ENCODE measurements around the gene TBC1D1.

TBC1D1 gene

DNA sequence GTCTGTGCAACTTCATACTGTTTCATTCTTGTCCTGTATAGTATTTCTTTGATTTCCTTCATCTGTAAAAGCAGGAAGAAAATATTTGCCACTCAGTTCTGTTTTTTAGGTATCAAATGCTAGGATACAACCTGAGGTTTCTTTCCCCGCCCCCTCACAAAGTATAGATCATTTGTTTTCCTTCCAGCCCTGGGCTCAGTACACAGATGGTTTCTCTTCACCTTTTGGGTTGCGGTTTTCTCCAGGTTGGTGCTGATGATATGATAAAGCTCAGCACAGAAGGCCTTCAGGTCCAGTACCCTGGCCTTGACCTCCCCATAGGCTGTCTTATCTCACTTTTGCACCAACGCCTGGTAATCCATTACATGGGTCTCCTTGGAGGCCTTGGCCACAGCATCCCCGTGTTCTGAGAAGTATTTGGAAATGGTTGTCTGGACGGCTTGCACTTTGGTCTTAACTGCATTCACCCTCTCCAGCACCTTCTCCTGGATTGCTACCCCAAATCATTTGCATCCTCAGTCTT is 104.5 kb downstream of the TBC1D1 start:
- no peak for DNase-seq

DNA sequence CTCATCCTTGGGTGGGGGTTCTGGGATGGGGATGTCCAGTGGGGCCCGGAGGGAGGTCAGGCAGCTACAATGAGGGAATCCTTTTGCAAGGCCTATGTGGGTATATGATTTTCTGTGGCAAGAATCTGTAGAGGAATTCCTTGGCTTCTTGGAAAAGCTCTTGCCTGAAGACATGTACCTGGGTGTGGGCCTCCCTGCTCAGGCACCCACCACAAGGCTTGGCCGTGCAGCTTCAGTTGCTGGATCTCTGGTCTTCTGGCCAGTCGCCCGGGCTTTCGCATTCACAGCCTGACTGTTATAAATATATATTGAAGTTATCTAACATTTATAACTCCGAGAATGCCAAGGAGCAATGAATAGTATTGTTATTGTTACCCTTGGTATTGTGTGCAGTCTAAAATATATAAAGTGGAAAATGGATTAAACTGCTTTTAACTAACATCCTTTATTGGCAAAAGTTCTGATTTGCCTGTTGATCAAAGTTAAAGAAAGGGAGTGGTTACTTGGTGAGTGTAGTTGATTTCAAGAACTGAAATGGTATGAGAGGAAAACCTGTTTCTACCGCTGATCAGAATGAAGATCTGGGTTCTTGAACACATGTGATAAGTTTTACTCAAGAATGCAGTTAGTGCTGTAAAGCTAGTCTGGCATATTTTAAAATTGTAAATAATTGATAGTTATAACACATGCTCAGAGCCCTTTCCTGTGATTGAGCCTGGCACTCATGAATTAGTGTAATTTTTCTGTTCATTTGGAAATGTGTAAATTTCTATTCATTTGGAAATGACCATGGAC is 105.3 kb downstream of the TBC1D1 start:
- no peak for DNase-seq

DNA sequence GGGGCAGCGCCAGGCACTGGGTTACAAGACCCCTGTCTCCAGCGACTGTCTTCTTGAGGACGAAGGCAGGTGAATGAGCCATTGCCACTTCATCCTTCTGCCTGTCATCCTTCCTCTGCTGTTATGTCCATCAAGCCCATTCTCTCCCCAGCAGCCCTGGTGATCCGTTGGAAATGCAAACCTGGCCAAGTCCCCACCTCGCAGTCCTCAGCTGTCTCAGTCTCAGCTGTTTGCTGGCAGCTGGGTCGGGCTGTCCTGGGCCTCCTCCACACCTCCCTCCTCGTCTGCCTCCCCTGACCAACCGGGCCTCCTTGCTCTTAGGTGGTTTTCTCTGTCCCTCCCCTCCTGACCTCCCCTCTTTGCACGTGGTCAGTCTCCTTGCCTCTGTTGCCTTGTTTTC is 107.3 kb downstream of the TBC1D1 start:
- no peak for DNase-seq

DNA sequence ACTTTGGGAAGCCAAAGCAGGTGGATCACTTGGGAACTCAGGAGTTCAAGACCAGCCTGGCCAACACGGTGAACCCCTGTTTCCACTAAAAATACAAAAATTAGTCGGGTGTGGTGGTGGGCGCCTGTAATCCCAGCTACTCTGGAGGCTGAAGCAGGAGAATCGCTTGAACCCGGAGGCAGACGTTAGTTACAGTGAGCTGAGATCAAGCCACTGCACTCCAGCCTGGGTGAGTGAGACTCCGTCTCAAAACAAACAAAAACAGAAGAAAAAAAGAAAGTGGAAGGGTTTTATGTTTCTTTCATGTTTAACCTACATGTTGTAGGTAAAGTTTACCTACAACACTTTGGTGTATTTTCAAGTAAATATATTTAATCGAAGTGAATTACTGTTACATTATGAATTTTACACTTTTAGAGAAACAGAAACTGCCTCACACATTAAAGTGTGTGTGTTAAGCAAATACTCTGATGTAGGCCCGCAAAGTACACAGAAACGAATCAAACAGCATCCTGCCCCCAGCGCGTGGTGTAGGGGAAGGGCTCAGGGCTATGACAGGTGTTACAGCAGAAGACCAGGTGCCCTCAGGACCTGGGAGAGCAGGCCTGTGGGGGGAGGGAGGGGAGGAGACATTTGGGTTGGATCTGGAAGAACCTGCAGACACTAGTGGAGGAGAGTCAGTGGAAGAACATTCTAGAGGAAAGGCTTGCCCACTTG is 108.3 kb downstream of the TBC1D1 start:
- peak; percentile 68 for DNase-seq

DNA sequence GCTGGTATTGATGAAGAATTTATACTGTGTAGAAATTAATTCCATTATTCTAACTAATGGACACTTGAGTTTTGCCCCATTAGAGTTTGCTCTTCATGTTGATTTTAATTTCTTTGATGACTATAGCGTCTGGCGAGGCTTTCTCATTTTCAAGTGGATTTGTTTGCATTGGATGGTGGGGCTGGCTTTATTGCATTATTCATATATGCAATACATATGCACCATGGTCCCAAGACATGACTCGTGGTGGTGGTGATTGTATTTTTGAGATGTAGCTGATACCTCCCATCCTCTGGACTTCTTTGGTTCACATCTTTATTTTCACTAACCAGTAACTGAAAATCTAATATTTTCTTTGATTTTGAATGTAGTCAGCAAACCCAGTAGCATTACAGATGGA is 109.1 kb downstream of the TBC1D1 start:
- DNase-seq, result no peak

DNA sequence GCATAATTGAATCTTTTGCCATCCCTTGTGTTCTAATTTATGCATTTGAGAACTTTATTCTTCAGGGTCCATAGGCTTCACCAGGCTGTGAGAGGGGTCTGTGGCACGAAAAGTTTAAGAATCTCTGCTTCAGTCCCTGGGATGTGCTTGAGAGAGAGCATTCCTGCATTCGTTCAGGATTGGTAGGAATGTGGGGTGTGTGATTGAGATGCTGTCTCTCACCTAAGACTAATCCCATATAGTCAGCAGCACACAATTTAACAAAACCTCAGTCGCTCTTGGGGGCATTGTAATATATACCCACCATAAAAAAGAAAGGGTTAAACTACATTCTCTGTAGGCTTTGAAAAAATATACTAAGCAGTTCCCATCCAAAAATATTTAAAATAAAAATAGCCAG is 111.0 kb downstream of the TBC1D1 start:
- DNase-seq, result no peak

DNA sequence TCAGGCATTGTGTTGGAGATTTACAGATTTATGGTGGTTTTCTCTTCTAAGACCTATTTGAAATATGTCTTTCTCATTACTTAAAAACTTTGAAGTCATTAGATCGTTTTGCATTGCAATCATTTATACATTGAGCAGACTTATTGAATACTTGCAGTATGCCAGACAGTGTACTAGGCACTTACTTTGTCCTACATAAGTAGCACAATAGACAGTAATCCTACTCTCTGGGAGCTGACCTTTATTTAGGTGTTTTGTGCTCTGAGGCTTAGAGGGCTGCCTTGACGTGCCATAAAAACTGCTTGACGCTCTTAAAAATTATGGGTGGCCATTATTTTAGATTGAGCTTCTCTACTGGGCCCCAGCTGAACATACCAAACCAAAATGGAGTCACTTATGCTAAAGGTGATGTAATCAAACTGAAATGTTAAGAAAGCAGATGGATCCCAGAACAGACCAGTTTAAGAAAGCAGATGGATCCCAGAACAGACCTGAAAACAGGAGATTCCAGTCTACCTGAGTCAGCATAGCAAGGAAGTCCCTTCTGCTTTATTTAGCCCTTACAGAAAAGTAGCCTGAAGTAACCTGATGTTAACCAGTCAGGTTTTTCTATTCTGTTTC is 111.7 kb downstream of the TBC1D1 start:
- DNase-seq, result no peak

DNA sequence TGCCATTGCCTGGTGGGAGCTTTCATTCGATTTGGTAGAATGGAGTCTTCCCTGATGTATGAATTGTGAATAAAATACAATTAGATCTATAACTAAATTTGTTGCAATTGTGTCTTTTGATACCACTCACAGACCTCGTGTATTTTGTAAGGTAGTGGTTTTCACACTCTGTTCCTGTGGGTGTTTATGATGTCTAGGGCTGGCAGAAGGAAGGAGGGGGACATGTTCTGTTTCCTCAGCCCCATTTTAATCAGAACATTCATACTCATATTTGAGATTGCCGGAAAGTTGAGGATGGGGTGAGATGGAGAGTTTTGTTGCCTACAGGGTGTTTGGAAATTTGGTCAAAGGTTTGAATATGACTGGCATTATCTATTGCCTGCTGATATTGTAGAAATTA is 112.2 kb downstream of the TBC1D1 start:
- DNase-seq, result no peak

DNA sequence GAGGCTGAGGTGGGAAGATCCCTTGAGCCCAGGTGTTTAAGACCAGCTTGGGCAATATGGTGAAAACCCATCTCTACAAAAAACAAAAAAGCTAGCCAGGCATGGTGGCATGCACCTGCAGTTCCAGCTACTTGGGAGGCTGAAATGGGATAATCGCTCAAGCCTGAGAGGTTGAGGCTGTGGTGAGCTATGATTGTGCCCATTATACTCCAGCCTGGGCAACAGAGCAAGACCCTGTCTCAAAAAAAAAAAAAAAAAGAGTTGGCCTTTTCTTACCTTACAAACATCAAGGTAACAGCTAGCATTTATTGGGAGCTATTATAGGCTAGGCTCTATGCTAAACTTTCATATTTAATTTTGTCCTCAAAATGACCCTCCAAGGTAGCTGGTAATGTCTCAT is 112.7 kb downstream of the TBC1D1 start:
- no peak for DNase-seq

DNA sequence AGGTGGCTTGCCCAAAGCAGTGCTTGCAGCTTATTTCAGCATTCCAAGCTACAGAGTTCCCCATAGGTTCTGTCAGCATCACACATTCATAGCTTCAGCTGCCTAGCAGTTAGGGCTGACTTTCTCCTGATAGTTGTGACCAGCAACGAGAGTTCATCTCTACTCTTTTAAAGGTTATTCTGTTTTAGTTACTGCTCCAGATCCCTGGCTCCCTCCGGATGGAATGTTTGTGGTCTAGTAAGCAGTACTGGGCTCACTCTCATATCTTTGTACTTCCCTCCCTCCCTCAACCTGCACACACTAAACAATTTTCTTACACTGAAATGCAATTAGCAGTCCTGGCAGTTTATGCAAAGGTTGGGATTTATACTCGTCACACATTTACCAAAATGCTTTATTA is 113.2 kb downstream of the TBC1D1 start:
- no peak for DNase-seq

DNA sequence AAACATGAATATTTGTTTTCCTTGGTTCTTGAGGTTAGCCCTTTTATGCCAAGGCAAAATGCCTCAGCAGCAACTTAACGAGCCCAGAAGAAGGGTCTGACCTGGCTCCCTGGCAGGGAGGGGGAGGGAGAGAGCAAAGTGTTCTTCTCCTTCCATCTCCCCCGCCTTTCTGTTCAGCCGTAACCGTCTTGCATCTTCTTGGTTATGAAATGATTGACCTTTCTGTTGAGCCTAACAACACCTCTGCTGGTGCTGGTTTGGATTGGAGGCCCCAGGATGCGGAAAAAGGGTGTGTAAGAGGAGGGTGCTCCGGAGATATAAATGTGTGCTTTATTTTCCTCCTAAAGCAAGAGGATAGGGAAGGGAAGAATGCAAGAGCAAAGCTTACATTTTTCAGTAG is 114.0 kb downstream of the TBC1D1 start:
- DNase-seq, result no peak

DNA sequence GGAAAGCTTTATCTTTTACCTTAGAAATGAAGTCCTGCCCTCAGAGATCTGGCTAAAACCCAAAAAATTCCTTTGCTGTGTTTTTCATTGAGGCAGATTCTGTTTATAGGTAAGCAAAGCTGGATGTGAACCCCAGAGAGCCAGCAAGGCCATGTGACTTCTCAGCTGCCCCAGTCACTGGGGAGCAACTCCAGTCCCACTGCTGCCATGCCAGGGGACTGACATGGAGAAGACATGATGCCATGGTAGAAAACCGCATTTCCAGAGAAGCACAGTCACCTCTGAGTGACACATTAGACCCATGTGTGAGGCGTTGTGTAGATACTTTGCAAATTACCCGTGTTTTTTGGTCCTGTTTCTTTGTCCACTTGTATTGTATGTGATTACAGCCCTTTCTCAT is 114.8 kb downstream of the TBC1D1 start:
- no peak for DNase-seq

DNA sequence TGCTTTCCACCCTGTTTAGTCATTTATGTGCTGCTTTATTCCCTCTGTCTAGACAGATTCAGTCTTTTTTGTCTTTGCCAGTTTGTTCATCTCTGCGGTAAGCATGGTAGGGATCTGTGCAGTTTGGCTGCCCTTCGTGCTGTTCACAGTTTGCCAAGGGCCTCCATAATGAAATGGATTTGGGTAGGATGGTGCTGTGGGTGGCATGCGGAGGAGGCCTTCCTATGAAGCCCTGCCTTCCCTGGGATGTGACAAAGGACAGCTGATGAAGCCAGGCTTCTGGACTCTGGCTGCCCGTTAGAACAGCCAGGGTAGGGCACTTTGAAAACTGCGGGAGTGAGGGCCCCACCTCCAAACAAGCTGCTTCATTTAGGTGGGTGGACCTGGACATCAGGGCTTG is 116.8 kb downstream of the TBC1D1 start:
- DNase-seq, result no peak

DNA sequence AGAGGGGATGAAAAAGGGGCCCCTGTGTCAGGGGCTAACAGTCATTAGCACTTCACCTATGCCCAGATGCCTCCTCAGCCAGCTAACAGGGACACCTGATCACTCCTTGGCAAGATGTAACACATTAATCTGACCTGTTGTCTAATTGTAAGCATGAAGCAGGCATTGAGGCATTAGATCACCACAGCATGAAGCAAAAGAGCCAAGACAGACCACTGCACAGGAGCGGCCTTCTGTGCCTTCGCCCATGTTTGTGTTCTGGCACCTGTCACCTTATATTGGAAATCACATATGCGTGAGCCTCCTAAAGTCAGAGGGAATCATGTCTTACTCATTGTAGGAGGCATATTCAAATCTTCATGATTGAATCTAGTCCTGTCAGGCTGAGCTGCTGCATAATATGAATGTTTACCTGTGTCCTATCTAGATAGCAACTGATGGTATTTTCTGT is 117.7 kb downstream of the TBC1D1 start:
- no peak for DNase-seq

DNA sequence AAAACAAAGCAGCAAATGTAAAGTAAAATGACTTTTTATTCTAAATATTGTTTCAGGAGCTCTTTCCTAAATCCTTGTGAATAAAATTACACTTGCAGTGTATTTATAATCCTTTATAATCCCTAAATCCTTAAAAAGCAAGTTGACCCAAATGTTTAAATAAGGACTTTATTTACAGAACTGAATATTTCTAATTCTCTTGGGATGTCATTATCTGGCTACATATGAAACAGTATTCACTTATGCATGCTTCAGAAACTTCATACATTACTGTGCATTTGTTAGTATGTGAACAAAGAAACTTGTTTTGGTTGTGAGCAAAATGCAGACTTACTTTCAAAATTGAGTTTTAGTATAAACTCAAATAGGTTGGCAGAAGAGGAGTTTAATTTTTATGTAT is 118.5 kb downstream of the TBC1D1 start:
- no peak for DNase-seq

DNA sequence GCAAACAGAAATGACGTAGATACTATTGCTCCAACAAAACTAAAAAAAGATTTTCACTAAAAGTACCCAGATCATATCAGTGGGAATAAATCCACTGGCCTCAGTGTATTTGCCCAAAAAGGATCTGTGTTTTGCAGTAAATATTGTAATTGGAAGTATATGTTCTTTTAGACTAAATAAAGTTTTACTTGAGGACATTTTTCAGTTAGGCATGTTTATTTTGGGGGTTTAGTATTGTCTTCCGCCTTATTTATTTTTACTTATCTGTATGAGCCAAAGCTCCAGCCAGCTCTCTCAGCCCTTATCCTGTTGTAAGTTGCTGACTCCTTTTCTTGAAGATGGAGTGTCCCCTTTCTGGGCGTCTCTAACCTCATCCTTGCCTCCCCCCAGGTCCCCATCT is 119.1 kb downstream of the TBC1D1 start:
- DNase-seq, result no peak

DNA sequence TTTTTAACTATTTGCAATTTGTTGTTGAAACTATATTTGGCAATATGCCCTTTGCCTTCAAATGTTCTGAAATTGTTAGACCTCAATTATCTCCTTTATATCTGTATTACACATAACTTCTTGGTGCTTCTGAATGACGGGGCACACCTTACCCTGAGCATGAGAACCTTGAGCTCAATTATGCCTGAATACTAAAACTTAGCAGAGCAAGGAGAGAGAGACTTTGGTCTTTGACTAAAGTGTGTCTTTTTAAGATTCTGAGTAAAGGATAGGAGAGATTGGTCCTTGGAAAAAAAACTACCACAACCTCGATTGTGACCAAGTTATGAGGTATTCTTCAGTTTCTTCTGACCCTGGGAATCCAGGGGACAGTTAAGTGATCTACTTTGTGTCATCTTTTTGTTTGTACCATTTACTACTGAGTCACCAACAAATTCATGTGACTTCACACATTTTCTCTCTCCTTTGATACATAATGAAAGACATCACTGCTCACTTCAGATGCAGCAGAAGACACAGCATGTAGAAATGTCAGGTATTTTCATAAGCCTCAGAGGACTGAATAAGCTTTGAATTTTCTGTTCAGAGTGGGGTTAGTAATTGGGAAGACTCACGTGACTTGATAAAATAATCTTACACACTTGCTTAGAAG is 120.8 kb downstream of the TBC1D1 start:
- DNase-seq, result no peak

DNA sequence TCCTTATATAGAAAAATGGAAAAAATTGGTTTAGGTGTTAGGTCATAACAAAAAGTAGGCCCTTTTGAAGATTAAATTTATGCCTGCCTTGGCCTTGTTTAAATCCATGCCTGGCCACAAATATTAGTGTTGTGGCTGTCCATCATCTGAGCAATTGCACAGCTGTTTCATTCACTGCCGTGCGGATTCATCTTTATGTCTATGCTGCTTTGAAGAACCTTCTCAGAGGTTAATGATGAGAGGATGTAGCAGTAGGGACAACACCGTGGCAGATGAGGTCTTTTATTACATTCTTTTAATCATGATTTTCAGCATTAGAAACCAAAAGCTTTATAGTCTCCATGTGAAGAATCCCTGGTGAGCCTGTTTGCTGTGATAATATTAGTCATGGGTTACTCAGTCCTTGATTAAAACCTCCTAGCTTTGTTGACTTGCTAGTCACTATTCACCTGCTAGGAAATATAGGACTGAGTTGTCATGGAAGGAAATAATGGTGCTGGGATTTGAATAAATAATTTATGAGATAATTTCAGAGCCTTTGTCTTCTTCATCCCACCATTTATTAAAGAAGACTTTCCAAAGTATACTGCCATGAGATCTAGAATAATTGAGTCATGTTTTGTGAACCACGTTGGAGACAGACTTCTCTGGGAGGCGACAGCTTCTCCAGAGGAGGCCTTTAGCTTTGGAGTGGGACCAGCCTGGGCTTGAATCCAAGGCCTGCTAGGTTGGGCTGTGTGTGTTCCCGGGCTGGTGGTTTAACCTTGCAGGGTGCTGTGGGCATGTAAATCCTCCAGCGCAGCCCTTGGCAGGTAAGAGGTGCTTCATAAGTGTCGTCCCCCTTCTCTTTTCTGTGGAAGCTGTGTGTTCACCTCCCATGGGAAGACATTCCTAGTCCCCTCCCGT is 122.8 kb downstream of the TBC1D1 start:
- no peak for DNase-seq

DNA sequence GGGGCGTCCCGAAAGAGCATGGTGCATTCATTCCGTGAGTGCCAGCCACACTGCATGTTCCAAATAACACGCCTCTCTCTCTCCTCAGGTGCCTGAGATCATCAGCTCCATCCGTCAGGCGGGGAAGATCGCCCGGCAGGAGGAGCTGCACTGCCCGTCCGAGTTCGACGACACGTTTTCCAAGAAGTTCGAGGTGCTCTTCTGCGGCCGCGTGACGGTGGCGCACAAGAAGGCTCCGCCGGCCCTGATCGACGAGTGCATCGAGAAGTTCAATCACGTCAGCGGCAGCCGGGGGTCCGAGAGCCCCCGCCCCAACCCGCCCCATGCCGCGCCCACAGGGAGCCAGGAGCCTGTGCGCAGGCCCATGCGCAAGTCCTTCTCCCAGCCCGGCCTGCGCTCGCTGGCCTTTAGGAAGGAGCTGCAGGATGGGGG is 123.6 kb downstream of the TBC1D1 start:
- no peak for DNase-seq

DNA sequence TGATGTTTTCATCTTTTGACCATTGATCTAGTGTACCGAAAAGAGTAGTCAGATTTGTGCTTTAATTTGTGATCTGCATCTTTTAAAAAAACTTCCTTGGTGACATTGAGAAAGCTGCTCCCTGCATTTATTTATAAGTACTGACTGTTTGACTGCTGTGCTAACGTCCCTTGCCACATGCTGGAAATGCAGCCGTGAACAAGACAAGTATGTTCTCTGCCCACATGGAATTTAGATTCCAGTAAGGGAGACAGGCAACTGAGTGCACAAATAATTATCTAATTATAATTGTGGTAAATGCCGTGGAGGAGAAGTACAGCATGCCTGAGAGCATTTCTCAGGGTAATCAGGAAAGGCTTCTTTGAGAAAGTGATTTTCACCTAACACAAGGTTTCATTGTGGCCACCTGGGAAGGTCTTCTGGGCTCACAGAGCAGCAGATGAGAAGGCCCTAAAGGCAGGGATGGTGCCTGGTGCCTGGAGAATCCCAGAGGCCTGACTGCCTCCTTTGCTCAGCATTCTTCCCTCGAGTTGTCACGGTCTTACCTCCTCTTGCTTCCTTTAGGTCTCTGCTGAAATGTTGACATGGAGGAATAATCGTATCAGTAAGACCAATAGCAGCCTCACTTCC is 125.1 kb downstream of the TBC1D1 start:
- no peak for DNase-seq

DNA sequence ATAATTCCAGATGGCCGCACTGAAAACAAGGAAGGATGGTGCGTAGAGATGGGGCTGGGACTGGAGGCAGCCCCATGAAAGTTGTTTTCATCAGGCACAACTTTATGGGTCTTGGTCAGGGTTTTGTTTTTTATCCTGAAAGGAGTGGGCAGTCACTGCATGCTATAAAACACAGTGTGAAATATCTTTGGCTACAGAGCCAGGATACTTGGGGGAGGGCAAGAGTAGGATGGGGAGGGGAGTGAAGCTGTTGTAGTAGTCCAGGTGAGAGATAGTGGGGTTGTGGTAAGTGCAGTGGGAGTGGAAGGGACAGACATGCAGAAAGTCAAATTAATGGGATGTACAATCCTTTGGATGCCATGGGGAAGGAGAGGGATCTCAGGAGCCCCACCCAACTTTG is 125.8 kb downstream of the TBC1D1 start:
- no peak for DNase-seq

DNA sequence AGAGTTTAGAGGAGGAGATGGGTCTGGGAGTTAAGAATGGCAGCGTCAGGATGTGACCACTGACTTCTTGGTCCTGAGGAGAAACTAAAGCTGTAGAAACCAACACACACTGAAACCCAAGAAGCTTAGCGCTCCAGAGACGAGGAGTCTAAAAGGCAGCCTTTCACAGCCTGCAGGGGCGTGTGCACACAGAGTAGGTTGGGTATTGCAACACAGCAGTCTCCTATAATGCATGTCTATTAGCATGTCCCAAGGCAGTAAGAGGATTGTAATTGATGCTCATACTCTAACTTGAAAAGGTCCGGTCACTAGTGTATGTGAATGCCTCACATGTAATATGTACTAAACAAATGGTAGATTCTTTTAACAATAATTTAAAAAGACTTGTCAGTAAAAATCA is 126.7 kb downstream of the TBC1D1 start:
- no peak for DNase-seq
